ENCODE results near the gene AHNAK2.

- TF ChIP-seq CTCF (IDR thresholded peaks at IDR 0.05): no peak
- TF ChIP-seq ZFX (IDR thresholded peaks at IDR 0.05; ENCODE audit: borderline replicate concordance): no peak
Measured at GRCh38 chr14:105022276-105022670, 44.1 kb upstream of the AHNAK2 start.

Data from 22Rv1 (cell line).